Uterus (tissue), 2 donors: Measurements from ENCODE around the gene TAF9B.

ENCODE experiments used
- CTCF ChIP-seq, 4 experiments: fragments of 200-600 bp in 2 of 4; fragments of 450-650 bp in 2 of 4; sonication (generic) in 2 of 4; IDR thresholded peaks; one replicate each; pipeline ENCODE4 v1.5.1; 2016 to 2019; ENCODE audit warnings: antibody characterized with exemption in 4 of 4, mild to moderate bottlenecking in 2 of 4, moderate library complexity in 1 of 4
- POLR2A ChIP-seq, 2 donors: fragments of 450-650 bp; IDR thresholded peaks; one replicate each; pipeline ENCODE4 v1.6.1; 2016; ENCODE audit warnings: antibody characterized with exemption in 2 of 2, mild to moderate bottlenecking in 1 of 2, moderate library complexity in 1 of 2

GRCh38 chrX:78131117-78131516 is 8.3 kb downstream of the TAF9B start:
- TF ChIP-seq POLR2A (IDR thresholded peaks at IDR 0.05) (no peak), CTCF (IDR thresholded peaks at IDR 0.05) (no peak)
